GM12878 (cell line): ENCODE measurements around the gene SCARB2.

Experiments
- POLR2AphosphoS5 ChIP-seq: IDR thresholded peaks from 2 replicates; pipeline ENCODE4 v1.6.1; 2011; ENCODE audit warnings: mild to moderate bottlenecking, low read length, inconsistent platforms
- SIN3A ChIP-seq: IDR thresholded peaks from 2 replicates; pipeline ENCODE4 v1.6.1; 2012; ENCODE audit warnings: low read depth, low read length, improper control_type of control experiment
- ZBTB33 ChIP-seq: fragments of 450-650 bp; IDR thresholded peaks from 2 replicates; pipeline ENCODE4 v1.6.1; 2017; ENCODE audit warnings: mild to moderate bottlenecking

GRCh38 chr4:76141241-76141640 lies 72.4 kb downstream of the SCARB2 start:
- TF ChIP-seq SIN3A (no peak), ZBTB33 (no peak), POLR2AphosphoS5 (no peak)
